Fibroblast of villous mesenchyme (primary cell): ENCODE measurements around the gene CCBE1. TPM values are rescaled to one million over a fixed set of nuclear protein-coding genes. Genes with fewer than 3 reads are reported as not detected.

Experiments used
- DNase-seq: peaks from one replicate; pipeline ENCODE4 v3.0.0-alpha.2; 2010; ENCODE audit warnings: low read depth
- H3K4me3 ChIP-seq: 2 replicates; pipeline ENCODE4 v1.5.1; 2011; ENCODE audit warnings: low read depth, mild to moderate bottlenecking, low read length
- total RNA-seq: library from RNA; depleted of rRNA; stranded (reverse); fragments of >200 nt; gene quantifications from 2 replicates; pipeline ENCODE4 v1.2.3, GENCODE V29; 2012
- TF ChIP-seq, protein P1 (sequence below): IDR thresholded peaks from 2 replicates; pipeline ENCODE4 v1.5.1; 2012; ENCODE audit warnings: low read depth, mild to moderate bottlenecking, low read length; ENCODE audit not compliant: insufficient read depth

Gene CCBE1
- total RNA-seq, 1 donor, result 10.4 TPM

DNA sequence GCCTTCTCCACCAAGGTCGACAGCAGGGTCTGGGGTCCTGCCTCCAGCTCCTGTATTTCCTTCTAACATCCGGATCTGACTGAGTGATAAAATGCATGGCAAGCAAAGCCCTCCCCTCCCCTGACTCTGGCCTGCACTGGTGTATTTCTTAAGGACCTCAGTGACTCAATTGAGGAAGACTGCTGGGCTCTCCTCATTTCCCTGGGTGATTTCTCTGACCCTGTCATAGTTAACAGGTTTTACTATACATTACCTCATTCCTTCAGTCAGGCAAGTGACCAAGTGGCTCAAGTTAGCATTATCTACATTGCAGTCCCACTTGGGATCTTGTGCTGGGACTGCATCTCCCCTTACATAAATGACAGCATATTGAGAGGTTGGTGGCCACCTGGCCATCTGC is 38.8 kb upstream of the CCBE1 start:
- TF ChIP-seq, protein P1, sequence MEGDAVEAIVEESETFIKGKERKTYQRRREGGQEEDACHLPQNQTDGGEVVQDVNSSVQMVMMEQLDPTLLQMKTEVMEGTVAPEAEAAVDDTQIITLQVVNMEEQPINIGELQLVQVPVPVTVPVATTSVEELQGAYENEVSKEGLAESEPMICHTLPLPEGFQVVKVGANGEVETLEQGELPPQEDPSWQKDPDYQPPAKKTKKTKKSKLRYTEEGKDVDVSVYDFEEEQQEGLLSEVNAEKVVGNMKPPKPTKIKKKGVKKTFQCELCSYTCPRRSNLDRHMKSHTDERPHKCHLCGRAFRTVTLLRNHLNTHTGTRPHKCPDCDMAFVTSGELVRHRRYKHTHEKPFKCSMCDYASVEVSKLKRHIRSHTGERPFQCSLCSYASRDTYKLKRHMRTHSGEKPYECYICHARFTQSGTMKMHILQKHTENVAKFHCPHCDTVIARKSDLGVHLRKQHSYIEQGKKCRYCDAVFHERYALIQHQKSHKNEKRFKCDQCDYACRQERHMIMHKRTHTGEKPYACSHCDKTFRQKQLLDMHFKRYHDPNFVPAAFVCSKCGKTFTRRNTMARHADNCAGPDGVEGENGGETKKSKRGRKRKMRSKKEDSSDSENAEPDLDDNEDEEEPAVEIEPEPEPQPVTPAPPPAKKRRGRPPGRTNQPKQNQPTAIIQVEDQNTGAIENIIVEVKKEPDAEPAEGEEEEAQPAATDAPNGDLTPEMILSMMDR, result no peak

DNA sequence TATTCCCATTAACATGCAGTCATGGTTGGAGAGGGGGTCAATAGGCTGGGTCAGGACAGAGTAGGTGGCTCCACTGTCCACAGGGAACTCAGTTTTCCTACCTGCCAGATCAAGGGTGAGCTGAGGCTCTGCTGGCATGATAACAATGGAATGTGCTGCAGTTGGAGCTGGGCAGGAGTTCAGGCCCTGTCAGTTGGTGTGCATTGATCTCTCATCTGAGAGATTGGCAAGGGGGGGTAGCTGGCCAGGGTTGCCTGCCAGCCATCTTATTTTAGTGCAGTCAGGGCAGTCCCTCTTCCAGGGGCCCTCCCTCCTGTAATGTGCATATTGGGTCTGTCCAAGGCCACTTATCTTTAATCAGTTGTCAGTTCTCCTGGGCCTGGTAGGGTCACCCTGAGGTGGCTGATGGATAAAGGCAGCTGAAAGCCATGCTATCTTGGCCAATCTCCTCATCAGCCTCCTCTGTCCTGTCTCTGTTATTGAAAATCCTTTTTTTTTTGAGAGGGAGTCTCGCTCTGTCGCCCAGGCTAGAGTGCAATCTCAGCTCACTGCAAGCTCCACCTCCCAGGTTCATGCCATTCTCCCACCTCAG is 38.1 kb upstream of the CCBE1 start:
- TF ChIP-seq, protein P1, result no peak
- H3K4me3 ChIP-seq, result no peak overlapping the region
- DNase-seq, result no peak

More for the DNA sequence above, 38.8 kb upstream of the CCBE1 start:
- H3K4me3 ChIP-seq, result no peak overlapping the region
- DNase-seq, result no peak

DNA sequence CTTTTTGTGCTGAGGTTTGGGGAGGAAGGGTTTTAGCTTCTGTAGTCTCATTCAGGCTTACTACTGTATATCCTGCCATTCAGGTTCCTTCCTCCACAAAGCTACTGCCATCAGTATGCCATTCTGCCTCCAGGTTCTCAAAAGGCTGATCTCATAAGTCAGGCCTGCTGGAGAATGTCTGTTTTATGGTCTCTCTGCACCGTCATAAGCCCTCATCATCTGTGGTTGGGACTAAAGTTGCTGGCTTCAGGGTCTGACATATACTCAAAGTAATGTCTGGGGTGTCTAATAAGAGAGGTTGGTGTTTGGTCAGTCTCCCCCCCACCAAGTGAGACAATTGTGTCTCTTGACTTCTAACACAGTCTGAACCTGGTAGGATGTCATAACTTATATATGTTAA is 36.2 kb upstream of the CCBE1 start:
- peak; percentile 76 for DNase-seq
- TF ChIP-seq, protein P1, result no peak

DNA sequence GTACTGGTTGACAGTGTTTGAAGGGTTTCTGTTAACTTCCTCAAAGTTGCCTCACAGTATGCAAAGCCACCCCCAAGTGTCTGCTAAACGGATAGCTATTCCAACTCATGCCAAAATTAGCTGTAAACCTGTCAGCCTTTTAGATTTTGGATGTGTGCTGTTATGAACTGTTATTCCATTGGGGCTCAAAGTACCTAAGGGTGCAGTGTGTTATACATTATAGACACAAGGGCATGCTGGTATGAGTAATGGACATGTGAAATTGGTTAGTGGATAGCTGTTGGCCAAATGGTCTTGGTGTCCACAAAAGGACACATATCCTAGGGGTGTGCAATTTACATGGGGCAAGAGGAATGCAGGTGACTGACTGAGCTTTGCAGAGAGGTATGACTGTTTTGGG is 33.7 kb upstream of the CCBE1 start:
- TF ChIP-seq, protein P1, result no peak
- no peak for DNase-seq
- H3K4me3 ChIP-seq, result no peak overlapping the region

More for the DNA sequence above, 36.2 kb upstream of the CCBE1 start:
- H3K4me3 ChIP-seq, result no peak overlapping the region

DNA sequence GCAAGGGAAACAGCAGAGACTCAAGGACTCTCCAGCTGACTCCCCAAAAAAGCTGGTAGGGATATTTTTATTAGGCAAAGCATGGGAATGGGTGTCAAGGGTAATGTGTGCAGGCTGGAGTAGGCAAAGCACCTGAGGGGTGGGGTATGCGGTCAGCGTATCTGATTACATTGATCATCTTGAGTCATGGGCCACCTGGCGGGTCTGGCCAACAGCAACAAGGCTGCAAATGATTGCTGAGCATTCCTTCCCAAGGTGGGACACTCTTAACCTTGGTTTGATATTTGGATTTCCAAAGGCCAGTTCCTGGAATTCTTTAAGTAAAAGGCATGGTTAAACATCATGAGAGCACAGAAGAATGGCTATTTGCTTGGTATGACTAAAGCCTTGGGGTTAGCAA is 32.6 kb upstream of the CCBE1 start:
- no peak overlapping the region for H3K4me3 ChIP-seq
- no peak for DNase-seq
- TF ChIP-seq, protein P1, result no peak

DNA sequence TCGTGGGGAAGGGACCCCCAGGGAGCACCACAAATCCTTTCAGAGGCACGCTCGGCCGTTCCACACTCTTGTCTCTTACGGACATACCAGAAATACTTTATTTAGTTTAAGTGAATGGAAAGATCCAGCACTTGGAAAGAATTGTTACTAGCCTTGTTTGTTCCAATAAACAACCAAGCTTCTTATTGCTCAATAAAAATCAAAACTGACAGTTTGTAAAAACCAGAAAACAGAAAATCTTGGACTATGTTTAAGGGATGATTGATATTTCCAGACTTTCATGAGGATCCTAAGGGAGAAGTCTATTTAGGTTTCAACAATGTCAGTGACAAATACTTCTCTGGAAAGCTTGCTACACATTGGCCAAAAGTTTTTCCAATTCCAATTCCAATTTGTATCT is 31.6 kb upstream of the CCBE1 start:
- TF ChIP-seq, protein P1, result no peak
- H3K4me3 ChIP-seq, result no peak overlapping the region
- DNase-seq, result no peak

DNA sequence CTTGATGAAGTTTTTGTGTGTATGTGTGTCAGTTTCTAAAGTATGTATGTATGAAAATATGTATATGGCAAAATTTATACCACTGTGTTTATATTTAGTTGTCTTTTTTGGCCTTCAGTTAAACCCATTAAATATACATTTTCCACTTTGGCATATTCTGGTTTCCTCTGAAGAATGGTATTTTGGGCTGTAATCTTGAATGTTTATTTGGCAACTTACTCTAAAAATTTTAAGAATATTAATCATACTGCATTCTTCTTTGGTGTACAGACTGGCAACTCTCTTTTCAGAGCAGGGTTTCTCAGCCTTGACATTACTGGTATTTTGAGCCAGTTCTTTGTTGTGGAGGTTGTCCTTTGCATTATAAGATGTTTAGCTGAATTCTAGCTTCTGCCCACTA is 27.9 kb upstream of the CCBE1 start:
- H3K4me3 ChIP-seq, result no peak overlapping the region
- DNase-seq, result peak; percentile 30
- TF ChIP-seq, protein P1, result no peak
